COLO668 (cell line): Measurements from ENCODE around the gene PGBD5.

ENCODE experiments used
- DNase-seq: peaks from one replicate; lab custom pipeline; 2025; ENCODE audit not compliant: unreplicated experiment; lab: John Stamatoyannopoulos, UW

The PGBD5 gene

DNA sequence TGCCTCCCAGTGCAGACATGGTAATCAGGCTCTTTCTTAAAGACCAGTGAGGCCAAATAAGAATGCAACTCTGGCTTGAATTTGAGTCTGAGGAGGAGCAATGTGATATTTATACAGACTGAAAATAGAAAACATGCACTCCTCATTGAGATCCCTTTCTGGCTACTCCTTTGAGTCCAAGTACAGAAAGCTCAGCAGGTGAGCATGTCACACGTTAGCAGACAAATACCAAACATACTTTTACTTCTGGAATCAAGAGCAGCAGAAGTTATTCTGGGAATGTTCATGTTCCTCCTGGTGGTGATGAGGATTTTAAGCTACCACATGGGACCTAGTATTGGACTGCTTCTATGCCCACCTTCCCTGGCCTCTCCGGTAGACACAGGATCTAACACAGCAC, 48.3 kb downstream of the PGBD5 start:
- no peak for DNase-seq

DNA sequence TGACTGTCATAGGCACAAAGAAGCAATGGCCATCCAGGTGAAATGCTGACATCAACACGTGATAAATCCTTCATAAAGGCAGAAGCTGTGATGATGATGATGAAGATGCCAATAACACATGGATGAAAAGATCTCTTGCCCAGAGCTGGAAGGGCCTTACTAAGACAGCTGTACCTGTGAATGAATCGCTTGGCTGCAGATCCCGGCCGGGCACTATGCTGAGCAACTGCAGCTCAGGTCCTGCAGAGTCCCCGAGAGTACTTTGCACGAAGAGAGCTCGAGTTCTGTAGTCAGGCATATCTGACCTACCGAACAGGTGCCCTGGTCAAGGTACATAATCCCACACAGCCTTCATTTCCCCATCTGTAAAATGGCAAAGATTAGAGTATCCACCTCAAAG, 48.8 kb downstream of the PGBD5 start:
- DNase-seq: no peak

DNA sequence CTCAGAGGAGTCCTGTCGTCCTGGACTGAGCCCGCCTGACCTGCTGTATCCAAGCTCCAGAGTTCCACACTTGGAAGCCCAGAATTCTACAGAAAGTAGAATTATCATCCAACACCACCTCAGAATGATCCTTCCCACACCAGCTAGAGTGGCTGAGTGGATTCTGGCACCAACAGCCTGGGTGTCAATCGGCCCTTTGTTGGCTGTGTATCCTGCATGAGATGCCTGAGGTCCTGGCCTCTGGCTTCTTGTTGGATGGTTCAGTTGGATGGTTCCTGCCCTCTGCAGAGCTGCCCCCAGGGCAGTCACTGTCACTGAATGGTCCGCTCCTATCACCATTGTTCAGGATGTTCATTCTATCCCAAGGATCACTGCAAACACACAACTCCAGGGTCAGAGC, 49.8 kb downstream of the PGBD5 start:
- DNase-seq: no peak

DNA sequence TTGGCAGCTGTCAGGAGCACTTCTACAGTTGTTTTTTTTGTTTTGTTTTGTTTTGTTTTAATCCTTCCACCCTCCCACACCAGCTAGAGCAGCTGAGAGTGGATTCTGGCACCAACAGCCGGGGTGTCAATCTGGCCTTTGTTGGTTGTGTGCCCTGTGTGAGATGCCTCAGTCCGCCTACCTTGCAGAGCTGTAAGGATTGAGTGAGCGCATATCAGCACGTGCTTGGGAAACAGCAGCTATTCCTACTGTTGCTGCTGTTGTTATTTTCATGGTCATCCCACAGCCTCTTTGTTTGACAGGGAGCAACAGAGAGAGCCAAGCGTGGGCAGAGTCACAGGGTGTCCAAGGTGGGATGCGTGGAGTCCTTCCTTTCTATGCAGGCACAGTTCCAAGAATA, 50.4 kb downstream of the PGBD5 start:
- DNase-seq: no peak

DNA sequence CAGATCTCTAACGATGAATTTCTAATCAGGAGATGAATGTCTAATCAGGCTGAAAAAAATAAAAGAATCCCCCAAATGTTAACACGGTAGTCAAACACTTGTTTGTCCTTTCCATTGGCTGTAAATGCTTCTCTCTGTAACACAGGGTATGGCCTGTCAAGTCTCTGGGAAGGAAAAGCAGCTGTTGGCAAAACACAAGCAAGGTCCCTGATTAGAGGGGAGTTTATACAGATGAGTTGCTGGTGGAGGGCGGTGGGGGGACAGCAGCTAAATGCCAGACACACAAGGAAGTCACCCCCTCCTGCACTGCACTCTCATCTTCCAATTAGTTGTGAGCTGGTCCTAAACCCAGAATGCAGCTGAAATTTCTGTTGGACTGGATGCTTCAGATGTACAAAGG, 51.0 kb downstream of the PGBD5 start:
- DNase-seq: no peak

DNA sequence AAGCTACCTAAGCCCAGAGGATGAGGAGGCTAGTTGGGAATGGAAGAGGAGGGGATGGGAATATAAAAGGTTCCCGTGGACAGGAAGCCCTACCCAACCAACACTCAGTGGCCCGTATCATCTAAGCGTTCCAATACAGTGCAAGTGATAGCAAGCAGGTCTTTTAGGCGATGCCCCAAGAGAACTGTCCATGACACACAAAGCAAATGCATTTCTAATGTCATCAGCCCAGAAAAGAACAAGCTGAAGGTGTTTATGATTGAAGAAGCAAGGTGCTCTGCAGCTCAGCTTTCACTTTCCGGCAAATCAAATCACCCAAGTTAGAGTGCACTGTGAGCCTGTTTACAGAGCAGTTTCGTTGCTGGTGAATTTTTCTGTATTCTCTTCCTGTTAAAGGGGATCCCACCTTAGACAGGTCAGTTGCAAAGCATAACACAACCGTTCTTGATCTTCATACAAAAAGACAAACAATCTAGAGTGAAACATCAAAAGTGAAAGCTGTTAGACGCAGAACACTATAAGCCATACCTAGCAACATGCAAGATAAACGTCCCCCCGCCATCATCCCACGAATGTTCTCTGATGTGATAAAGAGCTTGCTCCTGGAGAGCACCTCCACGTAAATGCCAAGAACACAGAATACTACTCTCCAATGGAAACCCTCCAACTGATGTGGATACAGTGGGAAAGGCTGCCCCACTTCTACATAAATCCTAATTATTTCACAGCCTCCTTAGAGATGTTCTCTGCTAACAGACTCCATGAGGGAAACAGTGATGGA, 54.0 kb downstream of the PGBD5 start:
- DNase-seq: no peak

DNA sequence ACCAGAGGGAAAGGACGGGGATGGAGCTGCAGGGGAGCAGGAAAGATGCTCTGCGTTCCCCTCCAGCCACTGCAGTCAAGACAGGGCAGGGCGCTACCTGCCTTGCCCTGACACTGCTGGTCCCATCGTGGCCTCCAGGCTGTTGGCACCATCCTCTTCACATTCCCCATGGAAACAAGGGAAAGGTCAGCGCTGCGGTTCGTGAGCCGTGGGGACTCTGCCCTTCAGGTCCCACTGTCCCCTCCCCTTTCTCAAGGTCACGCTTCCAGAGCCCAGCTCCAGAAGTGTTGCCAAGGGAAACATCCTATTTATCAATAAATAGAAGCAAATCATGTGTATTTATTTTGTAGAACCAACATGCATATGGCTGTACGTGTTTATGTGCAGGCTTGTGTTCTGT, 56.0 kb downstream of the PGBD5 start:
- no peak for DNase-seq

DNA sequence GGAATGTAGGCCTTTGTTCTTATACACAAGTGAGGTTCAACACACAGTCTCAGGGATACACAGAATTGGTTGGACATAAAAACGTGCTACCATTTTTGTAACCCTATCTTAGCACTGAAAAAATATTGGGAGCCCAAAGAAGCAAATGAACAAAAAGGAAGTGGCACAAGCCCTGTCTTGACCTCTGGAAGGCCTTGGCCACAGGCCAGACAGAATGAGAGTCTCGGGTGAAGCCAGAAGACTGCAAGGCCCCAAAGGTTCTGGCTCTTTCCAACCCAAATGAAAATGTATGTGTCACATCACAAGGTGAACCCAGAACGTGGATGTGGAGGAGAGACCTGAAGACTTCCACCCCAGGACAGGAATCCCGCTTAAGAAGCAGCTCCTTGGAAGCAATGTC, 57.3 kb downstream of the PGBD5 start:
- DNase-seq: no peak

DNA sequence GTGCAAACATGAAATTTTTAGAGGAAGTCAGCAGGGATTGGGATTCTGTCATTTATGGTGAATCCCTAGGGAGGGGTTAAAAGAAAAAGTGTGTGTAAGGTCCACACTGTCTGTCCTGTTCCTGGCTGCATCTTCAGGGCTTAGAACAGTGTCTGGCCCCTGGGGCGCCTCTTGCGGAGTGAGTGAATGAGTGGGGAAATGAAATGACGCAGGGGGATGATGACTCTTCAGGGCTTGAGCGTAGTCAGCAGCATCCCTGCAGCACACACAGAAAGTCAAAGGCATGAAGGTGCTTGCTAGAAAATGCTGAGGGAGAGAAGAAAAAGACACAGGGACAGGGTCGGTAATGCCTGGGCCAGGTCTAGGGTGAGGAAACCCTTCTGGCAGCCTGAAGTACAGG, 57.8 kb downstream of the PGBD5 start:
- DNase-seq: no peak

DNA sequence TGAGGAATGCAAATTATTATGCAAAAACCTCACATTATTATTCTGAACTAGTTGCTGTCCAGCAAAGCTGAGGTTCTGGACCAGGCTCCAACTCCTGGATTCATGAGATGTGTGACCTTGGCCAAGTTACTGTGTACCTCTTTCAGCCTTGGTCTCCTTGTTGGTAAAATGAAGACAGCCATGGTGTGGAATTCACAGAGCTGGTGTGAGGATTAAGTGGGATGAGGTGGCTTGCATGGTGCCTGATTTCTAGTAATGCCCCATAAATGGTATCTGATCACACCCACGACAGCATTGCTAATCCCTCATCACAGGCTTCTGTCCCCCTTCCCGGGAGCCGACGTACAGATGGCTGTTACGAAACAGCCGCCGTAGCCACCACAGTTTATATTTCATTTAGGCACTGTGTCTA, 59.6 kb downstream of the PGBD5 start:
- DNase-seq: no peak

DNA sequence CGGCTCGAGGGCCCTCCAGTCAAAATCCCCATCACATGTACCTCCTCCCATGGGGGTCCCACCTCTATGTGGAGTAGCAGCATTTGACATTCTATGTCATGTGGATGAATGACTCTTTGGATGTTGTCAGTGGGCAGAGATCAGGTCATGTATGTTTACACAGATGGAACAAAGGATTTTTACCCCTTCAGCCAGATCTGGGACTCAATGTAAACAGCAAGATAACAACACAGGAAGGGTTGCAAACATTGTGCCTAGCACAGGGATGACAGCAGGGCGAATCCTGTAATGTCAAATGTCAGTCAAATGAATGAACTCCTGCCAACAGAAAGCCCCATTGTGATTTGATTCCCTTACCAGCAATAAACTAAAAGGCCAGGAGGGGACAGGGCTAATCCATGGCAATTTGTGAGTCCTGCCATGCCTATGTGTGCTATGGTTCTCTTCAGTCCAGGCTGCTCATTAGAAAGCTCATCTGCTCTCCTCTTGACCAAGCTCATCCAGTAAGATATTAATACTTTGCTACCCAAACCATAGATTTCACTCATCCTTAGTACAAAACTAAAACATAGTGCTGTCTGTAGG, 60.3 kb downstream of the PGBD5 start:
- DNase-seq: peak; percentile 22

DNA sequence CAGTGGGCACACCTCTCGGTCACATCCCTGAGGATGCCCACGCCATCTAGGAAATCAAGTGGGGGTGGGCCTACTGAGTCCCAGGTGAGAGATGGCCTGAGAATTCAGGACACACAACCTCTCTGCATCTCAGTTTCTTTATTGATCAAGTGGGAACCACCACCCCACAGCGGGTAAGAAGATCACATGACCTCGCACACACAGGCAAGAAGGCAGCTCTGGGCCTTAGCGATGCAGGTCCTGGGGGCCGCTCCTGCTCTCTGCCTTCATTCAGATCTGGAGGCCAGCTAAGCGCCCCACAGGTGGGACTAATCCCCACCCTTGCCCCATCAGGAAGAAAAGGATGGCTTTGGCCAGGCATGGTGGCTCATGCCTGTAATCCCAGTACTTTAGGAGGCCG, 63.2 kb downstream of the PGBD5 start:
- DNase-seq: no peak

DNA sequence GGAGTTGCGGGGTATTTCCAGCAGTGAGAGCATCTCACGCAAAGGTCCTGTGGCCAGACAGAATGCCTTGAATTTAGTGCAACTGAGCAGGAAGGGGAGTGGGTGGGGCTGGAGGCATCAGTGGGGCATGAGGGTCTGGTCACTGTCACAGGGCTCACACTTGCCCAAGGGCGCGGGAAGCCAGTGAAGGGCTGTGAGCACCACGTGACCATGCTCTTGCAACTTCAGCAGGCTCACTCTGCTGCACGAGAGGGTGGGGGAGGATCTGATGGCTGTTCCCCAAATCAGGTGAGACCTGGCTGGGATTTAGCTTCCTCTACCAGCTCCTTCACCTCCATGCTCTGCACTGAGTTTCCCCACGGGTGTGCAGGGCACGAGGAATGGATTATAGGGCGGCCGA, 64.2 kb downstream of the PGBD5 start:
- DNase-seq: no peak

DNA sequence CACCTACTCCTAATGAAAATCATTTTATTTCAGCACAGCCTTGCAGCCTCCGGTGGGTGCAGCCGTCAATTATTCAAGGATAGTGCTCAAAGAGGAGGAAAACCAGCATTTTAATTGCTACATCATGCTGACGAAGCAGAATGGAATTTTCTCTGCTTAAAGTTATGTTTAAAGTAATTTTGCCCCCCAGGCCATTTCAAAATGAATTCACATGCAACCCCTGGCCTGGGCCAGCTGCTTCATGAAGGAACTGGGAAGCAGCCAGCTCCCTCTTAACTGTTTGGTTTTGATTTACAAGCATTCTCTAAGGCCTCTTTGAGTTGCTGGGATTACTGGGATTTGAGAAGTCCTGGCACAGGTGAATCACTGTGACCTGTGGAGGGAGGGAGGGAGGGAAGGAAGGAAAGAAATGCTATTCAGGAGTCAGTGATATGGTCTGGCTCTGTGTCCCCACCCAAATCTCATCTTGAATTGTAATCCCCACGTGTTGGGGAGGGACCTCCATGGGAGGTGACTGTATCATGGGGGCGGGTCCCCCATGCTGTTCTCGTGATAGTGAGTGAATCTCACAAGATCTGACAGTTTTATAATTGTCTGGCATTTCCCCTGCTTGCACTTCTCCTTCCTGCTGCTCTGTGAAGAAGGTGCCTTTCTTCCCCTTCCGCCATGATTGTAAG, 66.0 kb downstream of the PGBD5 start:
- no peak for DNase-seq

DNA sequence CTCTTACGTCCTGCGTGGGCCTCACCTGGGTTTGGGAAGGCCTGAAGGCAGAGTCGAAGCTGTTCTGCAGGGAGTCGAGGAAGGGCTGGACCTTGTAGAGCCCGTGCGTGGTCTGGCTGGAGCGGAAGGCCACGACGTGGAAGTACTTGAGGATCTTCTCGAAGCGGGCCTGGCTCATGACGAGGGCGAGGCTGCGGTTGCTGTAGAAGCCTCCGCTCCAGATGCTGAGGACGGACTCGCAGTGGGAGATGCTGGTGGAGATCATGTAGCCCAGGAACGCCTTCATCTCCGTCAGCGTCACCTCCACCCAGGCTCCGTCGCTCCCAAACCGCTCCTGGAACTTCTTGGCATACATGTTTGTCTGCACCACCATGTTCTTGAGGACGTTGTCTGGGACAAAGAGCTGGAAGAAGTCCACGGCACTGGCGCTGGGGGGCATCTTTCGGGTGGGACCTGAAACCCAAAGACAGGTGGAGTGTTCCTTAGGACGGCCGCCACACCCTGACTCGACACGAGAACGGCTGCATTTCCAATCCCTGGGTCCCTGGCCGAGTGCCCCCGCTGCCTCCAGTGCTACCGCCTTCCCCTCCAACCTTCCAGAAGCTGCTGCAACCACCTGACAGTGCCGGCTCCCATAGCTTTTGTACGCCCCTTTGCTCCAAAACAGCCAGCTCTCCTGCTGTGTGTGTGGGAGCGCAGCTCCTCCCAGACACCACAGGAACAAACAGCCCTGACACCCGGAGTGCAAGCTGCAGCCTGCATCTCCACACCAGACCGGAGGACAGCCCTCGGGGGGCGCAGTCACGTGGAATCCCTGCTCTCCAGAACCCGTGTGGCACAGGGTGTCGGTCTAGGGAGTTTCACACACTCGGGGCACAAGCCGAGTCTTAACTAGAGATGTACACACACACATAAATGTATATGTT, 69.0 kb downstream of the PGBD5 start:
- DNase-seq: no peak

DNA sequence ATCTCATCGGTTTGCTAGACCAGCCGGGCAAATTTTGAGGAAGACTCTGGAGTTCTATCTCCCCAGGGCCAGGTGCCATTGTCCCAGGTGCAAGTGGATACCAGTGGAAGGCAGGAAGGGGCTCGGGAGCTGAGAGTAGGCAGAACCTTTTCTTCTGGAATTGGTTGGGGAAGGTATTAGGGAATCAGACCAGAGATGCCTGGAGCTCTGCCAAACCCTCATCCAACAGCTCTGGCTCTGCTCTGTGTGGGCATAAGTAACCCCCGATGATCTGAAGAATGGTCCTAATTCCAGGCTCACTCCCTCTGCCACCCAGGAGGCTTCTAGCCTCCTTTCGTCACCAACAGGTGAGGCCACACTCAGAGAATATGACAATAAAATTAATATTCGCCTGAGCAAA, 69.9 kb downstream of the PGBD5 start:
- no peak for DNase-seq

DNA sequence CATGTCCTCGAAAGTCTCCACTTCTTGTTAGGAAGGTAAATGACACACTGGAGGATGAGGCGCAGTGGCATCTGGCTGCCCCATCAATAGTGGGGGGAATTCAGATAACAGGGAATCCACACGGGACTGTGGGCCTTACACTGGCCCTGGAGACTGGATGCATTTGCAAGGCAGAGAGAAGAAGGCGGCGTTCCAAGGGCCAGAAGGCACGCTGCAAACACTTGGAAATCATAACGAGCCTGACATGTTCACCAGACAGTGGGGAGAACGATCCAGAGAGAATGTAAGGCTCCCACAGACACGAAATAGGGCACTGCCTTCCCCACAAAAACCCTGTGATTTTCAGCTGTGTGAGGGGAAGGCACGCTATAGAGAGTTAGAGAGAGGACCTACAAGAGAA, 70.5 kb downstream of the PGBD5 start:
- no peak for DNase-seq

DNA sequence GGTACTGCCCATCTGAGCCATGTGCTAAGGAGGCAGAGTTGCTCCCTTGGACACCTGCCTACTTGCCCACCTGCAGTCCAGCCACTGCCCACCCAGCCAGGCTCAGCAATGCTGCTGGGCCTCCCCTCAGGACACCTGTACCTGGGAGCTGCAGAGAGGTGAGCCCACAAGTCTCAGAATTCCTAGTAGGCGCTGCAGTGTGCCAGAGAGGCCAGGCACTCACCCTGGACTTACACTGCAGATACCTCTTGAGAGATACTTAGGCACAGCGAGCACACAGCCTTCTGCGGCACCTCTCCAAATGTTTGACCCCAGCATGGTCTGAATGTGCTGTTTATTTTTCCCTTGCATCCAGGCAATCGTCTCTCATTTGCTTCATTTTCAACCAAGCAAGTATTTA, 71.0 kb downstream of the PGBD5 start:
- no peak for DNase-seq

DNA sequence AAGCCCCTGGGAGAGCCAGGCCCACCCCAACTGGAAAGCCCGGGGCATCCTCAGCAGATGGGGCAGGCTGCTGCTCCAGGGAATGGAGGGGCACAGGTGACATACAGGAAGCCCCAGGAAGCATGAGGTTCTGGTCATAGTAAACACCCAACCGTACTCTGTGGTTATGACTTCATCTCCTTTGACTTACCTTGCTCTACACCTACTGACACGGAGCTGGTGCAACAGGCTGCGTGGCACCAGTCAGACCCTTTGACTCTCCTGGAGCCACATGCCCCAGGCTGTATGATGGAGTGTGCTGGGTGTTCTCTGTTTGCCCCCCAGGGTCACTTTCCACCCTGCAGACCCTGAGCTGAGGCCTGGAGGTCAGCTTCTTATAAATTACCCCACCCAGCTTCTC, 72.1 kb downstream of the PGBD5 start:
- DNase-seq: no peak

DNA sequence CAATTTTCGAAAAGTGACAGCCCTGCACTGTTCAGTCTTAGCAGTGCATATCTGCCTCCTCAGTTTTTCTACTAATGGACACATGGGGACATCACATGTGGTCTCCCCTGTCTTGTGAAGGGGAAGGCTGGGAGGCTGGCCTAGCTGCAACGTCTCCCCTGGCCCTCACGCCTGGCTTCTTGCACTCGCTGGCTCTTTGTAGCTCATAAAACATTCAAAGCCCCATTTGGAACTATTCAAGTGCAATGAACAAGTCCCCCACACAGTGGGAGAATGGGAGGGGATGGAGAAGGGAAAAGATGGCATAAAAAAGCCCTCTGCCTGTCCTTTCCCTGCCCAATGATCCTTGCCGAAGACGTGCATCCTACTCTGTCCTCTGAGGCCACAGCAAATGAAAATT, 73.6 kb downstream of the PGBD5 start:
- no peak for DNase-seq

DNA sequence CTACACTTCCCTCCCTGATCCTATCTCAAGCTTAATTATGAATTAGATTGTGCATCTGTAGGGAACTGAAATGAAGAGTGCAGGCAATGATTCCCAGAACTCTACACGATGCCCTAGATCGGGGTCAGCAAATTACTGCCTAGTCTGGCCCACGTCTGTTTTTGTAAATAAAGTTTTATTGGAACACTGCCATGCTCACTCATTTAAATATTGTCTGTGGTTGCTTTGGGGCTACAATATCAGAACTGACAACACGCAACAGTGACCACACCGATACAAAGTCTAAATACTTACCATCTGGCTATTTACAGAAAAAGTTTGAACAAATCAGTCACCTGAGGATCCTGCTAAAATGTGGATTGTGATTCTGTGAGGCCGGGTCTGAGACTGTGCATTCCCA, 74.1 kb downstream of the PGBD5 start:
- no peak for DNase-seq
